Measurements from ENCODE around the gene ZFYVE21.

DNA sequence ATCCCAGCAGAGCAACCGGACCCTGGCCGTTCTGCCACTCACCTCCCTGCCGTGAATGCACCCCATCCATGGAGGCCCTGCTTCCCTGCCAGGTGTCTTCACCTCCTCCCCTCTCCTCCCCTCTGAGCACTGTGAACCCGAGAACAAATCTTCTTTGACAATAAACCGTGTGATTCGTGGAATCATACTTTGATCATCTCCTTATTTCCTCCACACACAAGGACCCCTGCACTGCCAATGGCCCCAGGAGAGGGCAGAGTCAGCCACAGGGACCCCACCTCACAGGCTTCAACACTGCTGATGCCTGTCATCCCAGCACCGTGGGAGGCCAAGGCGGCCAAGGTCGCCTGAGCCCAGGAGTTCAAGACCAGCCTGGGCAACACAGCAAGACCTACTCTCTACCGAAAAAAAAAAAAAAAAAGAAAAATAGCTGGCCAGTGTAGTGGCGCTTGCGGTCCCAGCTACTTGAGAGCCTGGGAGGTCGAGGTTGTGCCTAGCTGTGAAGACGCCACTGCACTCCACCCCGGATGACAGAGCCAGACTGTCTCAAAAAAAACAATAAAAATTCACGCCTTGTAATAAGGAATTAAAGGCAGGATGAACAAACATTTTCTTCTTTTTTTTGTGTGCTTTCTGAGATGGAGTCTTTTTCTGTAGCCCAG, 1.4 kb upstream of the ZFYVE21 start:
- TF ChIP-seq, protein P1, sequence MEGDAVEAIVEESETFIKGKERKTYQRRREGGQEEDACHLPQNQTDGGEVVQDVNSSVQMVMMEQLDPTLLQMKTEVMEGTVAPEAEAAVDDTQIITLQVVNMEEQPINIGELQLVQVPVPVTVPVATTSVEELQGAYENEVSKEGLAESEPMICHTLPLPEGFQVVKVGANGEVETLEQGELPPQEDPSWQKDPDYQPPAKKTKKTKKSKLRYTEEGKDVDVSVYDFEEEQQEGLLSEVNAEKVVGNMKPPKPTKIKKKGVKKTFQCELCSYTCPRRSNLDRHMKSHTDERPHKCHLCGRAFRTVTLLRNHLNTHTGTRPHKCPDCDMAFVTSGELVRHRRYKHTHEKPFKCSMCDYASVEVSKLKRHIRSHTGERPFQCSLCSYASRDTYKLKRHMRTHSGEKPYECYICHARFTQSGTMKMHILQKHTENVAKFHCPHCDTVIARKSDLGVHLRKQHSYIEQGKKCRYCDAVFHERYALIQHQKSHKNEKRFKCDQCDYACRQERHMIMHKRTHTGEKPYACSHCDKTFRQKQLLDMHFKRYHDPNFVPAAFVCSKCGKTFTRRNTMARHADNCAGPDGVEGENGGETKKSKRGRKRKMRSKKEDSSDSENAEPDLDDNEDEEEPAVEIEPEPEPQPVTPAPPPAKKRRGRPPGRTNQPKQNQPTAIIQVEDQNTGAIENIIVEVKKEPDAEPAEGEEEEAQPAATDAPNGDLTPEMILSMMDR (IDR thresholded peaks at IDR 0.05; ENCODE audit: poor library complexity): no peak
- no peak for TF ChIP-seq EZH2phosphoT487 (IDR thresholded peaks at IDR 0.05; ENCODE audit: low read depth, severe bottlenecking, unreplicated experiment)

All from hepatocyte (in vitro differentiated cells).